ENCODE measurements around the gene DYRK3.
A peak's percentile ranks its signal among the peaks of the same experiment; 100 is the strongest.
"Not testable (repeated sequence)": the region's sequence is repeated elsewhere in the genome, so short reads cannot be mapped to it uniquely, and the experiment has no call there.

DYRK3 gene

GRCh38 chr1:206633708-206634121 lies 1.6 kb upstream of the DYRK3 start:
- DNase-seq = no peak

DNA sequence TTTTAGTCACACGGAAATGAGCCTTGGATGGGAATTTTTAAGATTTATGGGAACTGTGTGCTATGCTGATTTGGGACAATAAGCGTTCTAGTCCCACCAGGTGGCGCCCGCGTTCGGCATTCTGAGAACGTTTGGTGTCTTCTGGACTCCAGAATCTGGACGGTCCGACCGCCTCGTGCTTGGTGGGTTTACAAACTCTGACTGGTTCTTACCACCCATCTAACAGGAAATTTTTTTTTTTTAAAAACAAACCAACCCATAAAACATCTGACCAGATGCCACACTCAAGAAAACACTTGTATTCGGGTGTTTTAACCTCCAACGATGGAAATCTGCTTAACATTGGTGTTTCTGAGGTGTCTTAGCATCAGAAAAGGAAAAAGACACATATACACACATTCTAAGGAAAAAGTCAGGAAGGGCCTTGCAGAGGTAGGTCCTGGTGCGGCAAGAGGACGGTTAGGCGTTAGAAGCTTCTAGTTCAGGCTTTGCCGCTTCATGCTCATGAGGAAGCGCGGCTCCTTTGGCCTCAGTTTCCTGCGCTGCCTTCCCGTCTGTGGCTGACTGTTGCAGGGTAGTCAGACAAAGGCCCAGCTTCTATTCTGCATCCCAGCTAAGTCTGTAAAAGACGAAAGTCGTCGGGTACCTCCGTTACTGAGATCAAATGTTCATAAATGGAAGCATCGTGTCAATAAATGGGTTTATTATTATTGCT lies 814 bp upstream of the DYRK3 start:
- peak; percentile 71 to 76 for DNase-seq

- no peak for DNase-seq
Observed at GRCh38 chr1:206635978-206636345, 626 bp downstream of the DYRK3 start.

- DNase-seq = no peak
Observed at GRCh38 chr1:206636671-206637070, 1.3 kb downstream of the DYRK3 start.

- DNase-seq = no peak
Observed at GRCh38 chr1:206637605-206638004, 2.3 kb downstream of the DYRK3 start.

- not testable (repeated sequence) for DNase-seq
Observed at GRCh38 chr1:206642074-206642473, 6.7 kb downstream of the DYRK3 start.

DNA sequence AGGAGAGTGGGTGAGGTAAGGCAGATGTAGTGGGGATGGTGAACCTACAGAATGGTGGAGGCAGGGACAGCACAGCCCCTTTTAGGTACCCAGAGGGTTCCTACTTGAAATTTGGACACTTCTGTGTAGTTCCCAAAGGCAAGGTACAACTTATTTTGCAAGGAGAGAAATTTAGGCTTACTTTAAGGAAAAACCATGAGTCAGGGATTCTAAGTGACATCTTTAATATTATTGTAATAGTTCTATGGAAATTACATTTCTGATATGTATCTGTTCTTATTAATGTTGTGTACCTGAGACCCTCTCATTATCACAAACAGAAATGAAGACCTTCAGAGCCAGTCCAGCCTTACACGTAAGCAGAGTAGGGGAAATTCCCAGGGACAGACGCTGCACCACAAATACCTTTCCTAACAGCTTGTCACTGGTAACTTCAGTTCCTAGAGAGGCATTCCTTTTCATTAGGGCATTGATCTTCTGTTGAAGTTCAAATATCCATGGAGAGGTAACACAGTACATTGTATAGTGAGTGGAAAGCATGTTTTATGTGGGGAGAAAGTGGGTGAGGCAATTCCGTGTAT lies 7.9 kb downstream of the DYRK3 start:
- DNase-seq = no peak

- no peak for DNase-seq
Observed at GRCh38 chr1:206646504-206646903, 11.2 kb downstream of the DYRK3 start.

DNA sequence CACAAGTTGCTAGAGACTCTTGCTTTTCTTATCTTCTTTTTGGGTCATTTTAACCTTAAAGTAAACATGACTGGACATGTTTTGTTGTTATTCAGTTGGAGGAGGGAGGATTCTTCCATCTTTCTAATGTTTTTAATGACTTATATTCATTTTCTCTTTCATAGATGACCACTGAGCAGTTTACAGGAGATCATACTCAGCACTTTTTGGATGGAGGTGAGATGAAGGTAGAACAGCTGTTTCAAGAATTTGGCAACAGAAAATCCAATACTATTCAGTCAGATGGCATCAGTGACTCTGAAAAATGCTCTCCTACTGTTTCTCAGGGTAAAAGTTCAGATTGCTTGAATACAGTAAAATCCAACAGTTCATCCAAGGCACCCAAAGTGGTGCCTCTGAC lies 11.9 kb downstream of the DYRK3 start:
- DNase-seq = no peak

GRCh38 chr1:206649261-206649921 lies 14.1 kb downstream of the DYRK3 start:
- DNase-seq = no peak

GRCh38 chr1:206651014-206651413 lies 15.7 kb downstream of the DYRK3 start:
- DNase-seq = no peak

GRCh38 chr1:206651958-206652890 lies 16.9 kb downstream of the DYRK3 start:
- DNase-seq = no peak

- no peak for DNase-seq
Observed at GRCh38 chr1:206653715-206654459, 18.6 kb downstream of the DYRK3 start.

DNA sequence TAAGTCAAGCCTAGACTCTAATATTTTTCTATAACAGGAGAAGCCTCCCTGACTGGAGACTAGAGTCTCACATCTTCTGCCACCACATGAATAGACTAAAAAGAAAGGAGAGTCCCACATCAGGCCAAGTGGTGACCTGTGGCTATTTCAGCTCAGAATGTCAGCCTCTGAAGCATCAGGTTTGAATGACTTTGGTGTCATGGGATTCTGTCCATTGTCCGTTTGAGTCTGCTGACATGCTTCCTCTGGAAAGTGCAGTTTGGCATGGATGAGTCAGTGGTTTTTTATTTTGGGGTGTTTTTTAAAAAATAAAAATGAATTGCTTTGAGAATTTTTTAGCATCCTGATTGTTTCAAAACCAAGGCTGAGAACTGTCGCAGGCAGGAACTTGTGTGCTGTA lies 19.5 kb downstream of the DYRK3 start:
- DNase-seq = no peak

GRCh38 chr1:206655471-206655882 lies 20.1 kb downstream of the DYRK3 start:
- no peak for DNase-seq

- no peak for DNase-seq
Observed at GRCh38 chr1:206656936-206657335, 21.6 kb downstream of the DYRK3 start.

DNA sequence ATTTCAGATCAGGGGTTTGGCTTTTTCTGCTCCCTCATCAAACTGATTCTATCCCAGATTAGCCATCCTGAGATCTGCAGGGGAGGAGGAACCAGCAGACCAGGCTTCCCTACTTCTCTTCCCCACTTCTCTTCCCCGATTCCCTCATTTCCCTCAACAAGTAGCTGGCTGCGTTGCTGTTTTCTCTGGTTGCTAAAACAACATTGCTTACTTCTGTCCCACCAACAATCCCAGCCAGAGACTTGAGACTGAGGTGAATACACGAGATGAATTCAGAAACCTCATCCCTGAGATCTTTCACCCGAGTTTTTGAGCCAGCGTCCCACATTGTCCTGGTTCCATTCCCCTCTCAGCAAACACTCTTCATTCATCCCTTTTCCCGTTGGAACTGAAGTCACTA lies 22.4 kb downstream of the DYRK3 start:
- no peak for DNase-seq

- peak; percentile 43 to 61 for DNase-seq
Observed at GRCh38 chr1:206658264-206658980, 23.1 kb downstream of the DYRK3 start.

- DNase-seq = no peak
Observed at GRCh38 chr1:206658981-206659273, 23.6 kb downstream of the DYRK3 start.

DNA sequence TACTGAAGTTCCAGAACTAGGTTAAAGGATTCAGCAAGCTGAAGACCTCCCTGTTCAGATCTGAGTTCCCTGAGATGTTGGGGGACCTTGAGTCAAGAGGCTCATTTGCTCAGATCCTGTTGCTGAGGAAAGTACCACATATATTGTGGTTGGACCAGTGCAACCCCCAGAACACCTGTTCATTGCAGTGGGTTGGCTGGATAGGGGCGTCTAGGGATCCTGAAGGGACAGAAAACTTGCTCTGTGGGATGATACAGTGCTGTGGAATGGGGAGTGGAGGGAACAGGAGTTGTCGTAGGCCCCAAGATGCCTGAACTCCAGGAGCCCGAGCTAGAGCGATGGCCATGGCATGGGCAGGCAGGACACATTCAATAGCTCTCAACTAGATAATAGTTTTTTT lies 24.8 kb downstream of the DYRK3 start:
- no peak for DNase-seq

DNA sequence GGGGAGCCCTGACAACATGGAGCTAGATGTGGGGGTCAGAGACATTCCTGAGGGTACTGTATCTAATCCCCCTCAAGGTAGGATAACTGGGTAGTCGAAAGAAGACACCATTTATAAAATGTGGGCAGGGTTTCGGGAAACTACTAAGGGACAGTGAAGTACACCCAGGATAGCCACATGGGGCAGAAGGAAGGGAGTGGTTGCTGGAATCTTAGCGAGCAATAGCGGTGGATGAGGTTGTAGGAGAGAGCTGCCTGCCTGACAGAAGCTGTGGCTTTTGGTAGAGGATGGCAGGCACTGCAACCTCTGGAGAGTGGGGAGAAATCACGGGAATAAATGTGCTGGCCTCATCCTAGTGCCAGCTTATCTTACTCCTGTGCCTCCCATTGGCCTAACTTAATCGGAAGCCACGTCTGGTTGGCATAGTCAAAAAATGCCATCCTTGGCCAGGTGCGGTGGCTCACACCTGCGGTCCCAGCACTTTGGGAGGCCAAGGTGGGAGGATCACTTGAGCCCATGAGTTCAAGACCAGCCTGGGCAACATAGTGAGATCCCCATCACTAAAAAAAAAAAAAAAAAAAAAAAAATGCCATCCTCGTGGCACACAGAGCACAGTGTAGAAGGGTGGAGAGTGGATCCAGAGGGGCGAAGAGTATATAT lies 26.0 kb downstream of the DYRK3 start:
- no peak for DNase-seq

Data from CD4-positive, alpha-beta T cell treated with Interferon alpha-2 for 1 hour (primary cell).